HepG2 (cell line): ENCODE data around the gene TJAP1. TPM values are rescaled to one million over a fixed set of nuclear protein-coding genes. Genes with fewer than 3 reads are reported as not detected.
A peak's percentile ranks its signal among the peaks of the same experiment; 100 is the strongest.

Experiments
- FOXP1 ChIP-seq, 2 experiments: fragments of 450-650 bp in 1 of 2; IDR thresholded peaks; 2 replicates each; pipeline ENCODE4 v1.6.1; 2017 to 2018; ENCODE audit warnings: antibody characterized with exemption in 1 of 2
- FOXP4 ChIP-seq: sonication (generic); formaldehyde crosslinking; IDR thresholded peaks from 2 replicates; pipeline ENCODE4 v1.4.0; 2020; ENCODE audit warnings: missing genetic modification reagents
- GABPA ChIP-seq, 2 experiments: IDR thresholded peaks; 2 replicates each; pipeline ENCODE4 v1.6.1; 2011 to 2016; ENCODE audit warnings: low read depth in 2 of 2, low read length in 1 of 2, missing biosample characterization in 1 of 2, missing genetic modification characterization in 1 of 2
- MAFK ChIP-seq, 2 experiments: IDR thresholded peaks in 1 of 2; conservative IDR thresholded peaks in 1 of 2; 2 replicates each; pipeline ENCODE4 v1.6.1; 2011; ENCODE audit warnings: improper control_type of control experiment in 2 of 2, low read length in 2 of 2
- MTA3 ChIP-seq: sonication (generic); formaldehyde crosslinking; IDR thresholded peaks from 2 replicates; pipeline ENCODE4 v1.4.0; 2020; ENCODE audit warnings: missing genetic modification reagents
- NCOR1 ChIP-seq: fragments of 200-600 bp; sonication (generic); IDR thresholded peaks from 2 replicates; pipeline ENCODE4 v1.7.0; 2017; ENCODE audit warnings: antibody characterized with exemption, low read length, borderline replicate concordance
- PHF21A ChIP-seq: sonication (generic); formaldehyde crosslinking; IDR thresholded peaks from 2 replicates; pipeline ENCODE4 v1.5.0; 2020; ENCODE audit warnings: mild to moderate bottlenecking, missing genetic modification reagents
- POLR2AphosphoS5 ChIP-seq: IDR thresholded peaks from 2 replicates; pipeline ENCODE4 v1.6.1; 2012; ENCODE audit warnings: low read depth, low read length
- TCF7 ChIP-seq: sonication (generic); IDR thresholded peaks from 2 replicates; pipeline ENCODE4 v1.6.1; 2016; ENCODE audit warnings: antibody characterized with exemption, low read depth
- TEAD3 ChIP-seq: optimal IDR thresholded peaks from 2 replicates; pipeline ENCODE3; 2016; ENCODE audit warnings: borderline replicate concordance
- YY1 ChIP-seq: IDR thresholded peaks from 2 replicates; pipeline ENCODE4 v1.6.1; 2011; ENCODE audit warnings: low read length, low read depth, moderate library complexity, mild to moderate bottlenecking; ENCODE audit not compliant: insufficient read depth, insufficient replicate concordance
- ZKSCAN1 ChIP-seq: fragments of 150-350 bp; IDR thresholded peaks from 2 replicates; pipeline ENCODE4 v1.6.1; 2014; ENCODE audit warnings: low read length
- ZNF326 ChIP-seq: sonication (generic); formaldehyde crosslinking; IDR thresholded peaks from 2 replicates; pipeline ENCODE4 v1.4.0; 2020; ENCODE audit warnings: missing genetic modification reagents, borderline replicate concordance
- ZNF510 ChIP-seq: sonication (generic); formaldehyde crosslinking; IDR thresholded peaks from 2 replicates; pipeline ENCODE4 v1.4.0; 2020; ENCODE audit warnings: low read depth, mild to moderate bottlenecking, missing genetic modification reagents
- ZNF557 ChIP-seq: sonication (generic); formaldehyde crosslinking; IDR thresholded peaks from 2 replicates; pipeline ENCODE4 v1.4.0; 2020; ENCODE audit warnings: missing genetic modification reagents
- ZNF710 ChIP-seq: sonication (generic); formaldehyde crosslinking; IDR thresholded peaks from 2 replicates; pipeline ENCODE4 v1.5.0; 2020; ENCODE audit warnings: mild to moderate bottlenecking, missing genetic modification reagents, borderline replicate concordance
- ZNF816 ChIP-seq: sonication (generic); formaldehyde crosslinking; IDR thresholded peaks from 2 replicates; pipeline ENCODE4 v1.8.0; 2022; ENCODE audit warnings: missing genetic modification reagents, mild to moderate bottlenecking, borderline replicate concordance
- polyA plus RNA-seq, 8 experiments: library from polyadenylated mRNA; depleted of rRNA in 3 of 8; stranded (reverse) in 7 of 8; unstranded in 1 of 8; fragments of >200 nt; fragmentation: Illumina TruSeq in 4 of 8; extraction: Trizol in 4 of 8; gene quantifications; 2 replicates each; pipeline versions ENCODE4 v1.2.1 to v1.2.3, GENCODE V29; 2011 to 2016; ENCODE audit warnings: low read depth in 4 of 8, missing spikeins in 1 of 8, mixed read lengths in 1 of 8; ENCODE audit not compliant: insufficient read depth in 1 of 8
- total RNA-seq, 5 experiments: library from RNA; depleted of rRNA; stranded (reverse); fragments of >200 nt; fragmentation: Illumina TruSeq; extraction: Trizol; gene quantifications; 2 replicates each; pipeline ENCODE4 v1.2.3, GENCODE V29; 2016; ENCODE audit warnings: low read depth in 1 of 5
- TF ChIP-seq, protein P1 (sequence below), 2 experiments: sonication (generic) in 1 of 2; formaldehyde crosslinking in 1 of 2; IDR thresholded peaks; 2 replicates each; pipeline versions ENCODE4 v1.5.1 to v1.6.1; 2011 to 2020; ENCODE audit warnings: borderline replicate concordance in 1 of 2, low read depth in 1 of 2, low read length in 1 of 2, mild to moderate bottlenecking in 1 of 2, missing genetic modification reagents in 1 of 2, moderate library complexity in 1 of 2
- TF ChIP-seq, protein P2 (sequence below): sonication (generic); formaldehyde crosslinking; conservative IDR thresholded peaks from 2 replicates; pipeline ENCODE4 v1.4.0; 2020; ENCODE audit warnings: mild to moderate bottlenecking, missing genetic modification reagents, moderate library complexity

Gene TJAP1
- total and polyA plus RNA-seq, 2 of the 13 experiments (the other 11 are each of a cell fraction or from before 2014, with no cell fraction given) = 15.7 to 41.6 TPM

GRCh38 chr6:43481591-43482236 lies 4.3 kb downstream of the TJAP1 start (continued):
- no peak for TF ChIP-seq ZNF710 (CRISPR knock-in tag)
- TF ChIP-seq GABPA (IDR thresholded peaks at IDR 0.05; ENCODE audit: low read depth, low read length) = no peak
- no peak for TF ChIP-seq GABPA (CRISPR knock-in tag; IDR thresholded peaks at IDR 0.05; ENCODE audit: low read depth)
- TF ChIP-seq, protein P1, sequence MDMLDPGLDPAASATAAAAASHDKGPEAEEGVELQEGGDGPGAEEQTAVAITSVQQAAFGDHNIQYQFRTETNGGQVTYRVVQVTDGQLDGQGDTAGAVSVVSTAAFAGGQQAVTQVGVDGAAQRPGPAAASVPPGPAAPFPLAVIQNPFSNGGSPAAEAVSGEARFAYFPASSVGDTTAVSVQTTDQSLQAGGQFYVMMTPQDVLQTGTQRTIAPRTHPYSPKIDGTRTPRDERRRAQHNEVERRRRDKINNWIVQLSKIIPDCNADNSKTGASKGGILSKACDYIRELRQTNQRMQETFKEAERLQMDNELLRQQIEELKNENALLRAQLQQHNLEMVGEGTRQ (IDR thresholded peaks at IDR 0.05; ENCODE audit: low read depth, low read length) = no peak
- TF ChIP-seq, protein P1 (CRISPR knock-in tag; IDR thresholded peaks at IDR 0.05; ENCODE audit: borderline replicate concordance) = no peak
- no peak for TF ChIP-seq FOXP1 (IDR thresholded peaks at IDR 0.05)
- no peak for TF ChIP-seq FOXP1 (CRISPR knock-in tag; IDR thresholded peaks at IDR 0.05)
- no peak for TF ChIP-seq PHF21A
- TF ChIP-seq, protein P2, sequence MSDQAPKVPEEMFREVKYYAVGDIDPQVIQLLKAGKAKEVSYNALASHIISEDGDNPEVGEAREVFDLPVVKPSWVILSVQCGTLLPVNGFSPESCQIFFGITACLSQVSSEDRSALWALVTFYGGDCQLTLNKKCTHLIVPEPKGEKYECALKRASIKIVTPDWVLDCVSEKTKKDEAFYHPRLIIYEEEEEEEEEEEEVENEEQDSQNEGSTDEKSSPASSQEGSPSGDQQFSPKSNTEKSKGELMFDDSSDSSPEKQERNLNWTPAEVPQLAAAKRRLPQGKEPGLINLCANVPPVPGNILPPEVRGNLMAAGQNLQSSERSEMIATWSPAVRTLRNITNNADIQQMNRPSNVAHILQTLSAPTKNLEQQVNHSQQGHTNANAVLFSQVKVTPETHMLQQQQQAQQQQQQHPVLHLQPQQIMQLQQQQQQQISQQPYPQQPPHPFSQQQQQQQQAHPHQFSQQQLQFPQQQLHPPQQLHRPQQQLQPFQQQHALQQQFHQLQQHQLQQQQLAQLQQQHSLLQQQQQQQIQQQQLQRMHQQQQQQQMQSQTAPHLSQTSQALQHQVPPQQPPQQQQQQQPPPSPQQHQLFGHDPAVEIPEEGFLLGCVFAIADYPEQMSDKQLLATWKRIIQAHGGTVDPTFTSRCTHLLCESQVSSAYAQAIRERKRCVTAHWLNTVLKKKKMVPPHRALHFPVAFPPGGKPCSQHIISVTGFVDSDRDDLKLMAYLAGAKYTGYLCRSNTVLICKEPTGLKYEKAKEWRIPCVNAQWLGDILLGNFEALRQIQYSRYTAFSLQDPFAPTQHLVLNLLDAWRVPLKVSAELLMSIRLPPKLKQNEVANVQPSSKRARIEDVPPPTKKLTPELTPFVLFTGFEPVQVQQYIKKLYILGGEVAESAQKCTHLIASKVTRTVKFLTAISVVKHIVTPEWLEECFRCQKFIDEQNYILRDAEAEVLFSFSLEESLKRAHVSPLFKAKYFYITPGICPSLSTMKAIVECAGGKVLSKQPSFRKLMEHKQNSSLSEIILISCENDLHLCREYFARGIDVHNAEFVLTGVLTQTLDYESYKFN (CRISPR knock-in tag) = 0 out of 2 replicates have a peak, but pooled peaks have one; percentile 5
- no peak for TF ChIP-seq ZNF816 (CRISPR knock-in tag)
- TF ChIP-seq ZNF326 (CRISPR knock-in tag) = no peak
- peak; percentile 15 for TF ChIP-seq TEAD3
- no peak for TF ChIP-seq ZNF557 (CRISPR knock-in tag)
- TF ChIP-seq YY1 = no peak
- no peak for TF ChIP-seq TCF7
- no peak for TF ChIP-seq FOXP4
- no peak for TF ChIP-seq ZNF510 (CRISPR knock-in tag)
- no peak for TF ChIP-seq MTA3 (CRISPR knock-in tag)
- TF ChIP-seq MAFK (conservative IDR thresholded peaks at IDR 0.05 in 1 of 2, IDR thresholded peaks at IDR 0.05 in 1 of 2; ENCODE audit: low read length in 2 of 2) = no peak
- peak; percentile 30; the same call in 1 of the 2 replicates for TF ChIP-seq POLR2AphosphoS5
- no peak; the same call in 1 of the 2 replicates for TF ChIP-seq NCOR1
- no peak for TF ChIP-seq ZKSCAN1
